ENCODE data around the gene SFXN5. TPM values are rescaled to one million over a fixed set of nuclear protein-coding genes. Genes with fewer than 3 reads are reported as not detected.
"Not testable (repeated sequence)": the region's sequence is repeated elsewhere in the genome, so short reads cannot be mapped to it uniquely, and the experiment has no call there.

Gene SFXN5, protein sequence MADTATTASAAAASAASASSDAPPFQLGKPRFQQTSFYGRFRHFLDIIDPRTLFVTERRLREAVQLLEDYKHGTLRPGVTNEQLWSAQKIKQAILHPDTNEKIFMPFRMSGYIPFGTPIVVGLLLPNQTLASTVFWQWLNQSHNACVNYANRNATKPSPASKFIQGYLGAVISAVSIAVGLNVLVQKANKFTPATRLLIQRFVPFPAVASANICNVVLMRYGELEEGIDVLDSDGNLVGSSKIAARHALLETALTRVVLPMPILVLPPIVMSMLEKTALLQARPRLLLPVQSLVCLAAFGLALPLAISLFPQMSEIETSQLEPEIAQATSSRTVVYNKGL
- total RNA-seq (2022): 26.8 and 31.3 TPM in 2 replicates
- percentile 66 among the genes with signal in this experiment for Bru-seq, nascent RNA
- BruChase-seq, experiment 1, labeled RNA remaining after a 2-hour chase: percentile 72 among the genes with signal in this experiment
- BruChase-seq, experiment 2, labeled RNA remaining after a 6-hour chase: percentile 62 among the genes with signal in this experiment
- long read RNA-seq, full-length matches to known transcripts: 34 of 87 reads
- long read RNA-seq, partial matches to known transcripts: 2 of 87 reads
- long read RNA-seq, other reads (novel, unspliced or antisense): 51 of 87 reads

DNA sequence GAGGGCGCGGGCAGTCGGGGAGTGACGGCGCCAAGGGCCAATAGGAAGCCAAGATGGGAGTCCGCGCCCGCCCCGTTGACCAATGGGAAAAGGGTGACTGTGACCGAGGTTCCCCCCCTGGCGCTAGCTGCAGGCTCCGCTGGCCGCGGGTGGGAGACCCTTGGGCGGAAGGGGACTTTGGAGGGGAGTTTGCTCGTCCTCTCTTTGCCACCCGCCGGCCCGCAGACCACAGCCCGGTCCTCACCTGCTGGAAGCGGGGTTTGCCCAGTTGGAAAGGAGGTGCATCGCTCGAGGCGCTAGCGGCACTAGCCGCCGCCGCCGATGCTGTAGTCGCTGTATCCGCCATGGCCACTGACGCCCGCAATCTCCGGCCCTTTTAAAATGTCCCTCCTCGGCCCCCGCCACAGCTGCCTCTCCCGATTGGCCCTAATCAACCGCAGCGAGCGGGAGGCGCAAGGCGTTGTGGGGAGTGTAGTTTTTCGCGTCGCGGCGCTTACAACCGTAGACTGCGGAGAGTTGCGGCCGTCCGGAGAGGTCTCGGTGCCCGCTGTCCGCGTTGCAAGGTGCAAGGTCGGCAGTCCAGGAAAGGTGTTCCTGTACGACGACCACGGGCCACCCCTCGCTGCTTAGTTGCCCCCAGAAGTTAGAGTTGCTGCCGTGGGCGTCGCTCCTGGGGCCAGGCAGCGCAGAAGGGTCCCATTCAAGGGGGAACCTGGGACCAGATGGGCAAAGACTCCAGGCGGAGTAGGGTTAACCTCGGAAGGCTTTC lies at the start of gene SFXN5:
SFXN5 (minus strand) TSS at position 353 of the 769 bp plus-strand sequence; CDS start at position 346, 7 bp downstream.
- peaks cover 22% of the 10 kb centered on the region for H3K36me3 Mint-ChIP-seq (ENCODE audit: insufficient read depth, unreplicated experiment)
- CTCF ChIA-PET: interaction anchor here (0.6 to 0.9 kb wide), 3 partner anchors 105 to 184 kb away, joined by 3 read pairs; no protein-coding TSS in a partner anchor
- H3K9me3 Mint-ChIP-seq (ENCODE audit: unreplicated experiment): no peaks in the 10 kb centered on the region
- intact Hi-C loops (cut with micrococcal nuclease; ENCODE audit: unreplicated experiment): loop anchor here (1.0 to 5.0 kb wide), 4 partner anchors 39 to 106 kb away; no protein-coding TSS in a partner anchor
- no peaks in the 10 kb centered on the region for H3K27me3 Mint-ChIP-seq (ENCODE audit: insufficient read depth, unreplicated experiment)
- no TSS peak for BruUV-seq (replicated peaks)
- POLR2A ChIA-PET: interaction anchor here (0.8 to 1.1 kb wide), 2 partner anchors 39 to 188 kb away, joined by 3 to 5 read pairs; no protein-coding TSS in a partner anchor
- TF ChIP-seq, protein P1, sequence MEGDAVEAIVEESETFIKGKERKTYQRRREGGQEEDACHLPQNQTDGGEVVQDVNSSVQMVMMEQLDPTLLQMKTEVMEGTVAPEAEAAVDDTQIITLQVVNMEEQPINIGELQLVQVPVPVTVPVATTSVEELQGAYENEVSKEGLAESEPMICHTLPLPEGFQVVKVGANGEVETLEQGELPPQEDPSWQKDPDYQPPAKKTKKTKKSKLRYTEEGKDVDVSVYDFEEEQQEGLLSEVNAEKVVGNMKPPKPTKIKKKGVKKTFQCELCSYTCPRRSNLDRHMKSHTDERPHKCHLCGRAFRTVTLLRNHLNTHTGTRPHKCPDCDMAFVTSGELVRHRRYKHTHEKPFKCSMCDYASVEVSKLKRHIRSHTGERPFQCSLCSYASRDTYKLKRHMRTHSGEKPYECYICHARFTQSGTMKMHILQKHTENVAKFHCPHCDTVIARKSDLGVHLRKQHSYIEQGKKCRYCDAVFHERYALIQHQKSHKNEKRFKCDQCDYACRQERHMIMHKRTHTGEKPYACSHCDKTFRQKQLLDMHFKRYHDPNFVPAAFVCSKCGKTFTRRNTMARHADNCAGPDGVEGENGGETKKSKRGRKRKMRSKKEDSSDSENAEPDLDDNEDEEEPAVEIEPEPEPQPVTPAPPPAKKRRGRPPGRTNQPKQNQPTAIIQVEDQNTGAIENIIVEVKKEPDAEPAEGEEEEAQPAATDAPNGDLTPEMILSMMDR (IDR thresholded peaks at IDR 0.05; ENCODE audit: insufficient read depth in 1 of 2, low read depth in 1 of 2, low read length in 1 of 2, severe bottlenecking in 1 of 2, unreplicated experiment in 1 of 2): peak in 1 of 2 experiments; percentile 38
- H3K4me3 ChIP-seq (ENCODE audit: low read depth, low read length): peak within 1 kb of the TSS; percentile 94
- DNase-seq: peak; percentile 97 to 99
- 0 out of 2 replicates have a peak, but pooled peaks cover 6% of the 10 kb centered on the region for H3K4me1 ChIP-seq
- H3K9me3 ChIP-seq: no peaks in the 10 kb centered on the region
- H3K4me3 Mint-ChIP-seq (ENCODE audit: unreplicated experiment): peak within 1 kb of the TSS; percentile 78
- no peaks in the 10 kb centered on the region for H3K27me3 ChIP-seq (replicated peaks; ENCODE audit: control insufficient read depth, insufficient read depth, low read length)
- H3K36me3 ChIP-seq (ENCODE audit: control insufficient read depth, insufficient read depth, low read length): no peaks in the 10 kb centered on the region
- peak within 1 kb of the TSS; percentile 91 for H3K27ac Mint-ChIP-seq (ENCODE audit: unreplicated experiment)
- H3K4me1 Mint-ChIP-seq (ENCODE audit: low read depth, unreplicated experiment): peaks cover 18% of the 10 kb centered on the region

DNA sequence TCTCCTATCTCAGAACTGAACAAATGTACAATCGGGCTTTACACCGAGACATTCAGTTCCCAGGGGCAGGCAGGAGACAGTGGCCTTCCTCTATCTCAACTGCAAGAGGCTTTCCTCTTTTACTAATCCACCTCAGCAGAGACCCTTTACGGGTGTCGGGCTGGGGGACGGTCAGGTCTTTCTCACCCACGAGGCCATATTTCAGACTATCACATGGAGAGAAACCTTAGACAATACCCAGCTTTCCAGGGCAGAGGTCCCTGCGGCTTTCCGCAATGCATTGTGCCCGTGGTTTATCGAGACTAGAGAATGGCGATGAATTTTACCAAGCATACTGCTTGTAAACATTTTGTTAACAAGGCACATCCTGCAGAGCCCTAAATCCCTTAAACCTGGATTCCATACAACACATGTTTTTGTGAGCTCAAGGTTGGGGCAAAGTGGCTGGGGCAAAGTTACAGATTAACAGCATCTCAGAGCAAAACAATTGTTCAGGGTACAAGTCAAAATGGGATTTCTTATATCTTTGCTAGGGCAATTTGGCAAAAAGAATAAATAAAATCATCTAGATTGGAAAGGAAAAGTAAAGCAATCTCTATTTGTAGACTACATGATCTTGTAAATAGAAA lies 48.2 kb upstream of the SFXN5 start:
- H3K27me3 Mint-ChIP-seq (ENCODE audit: insufficient read depth, unreplicated experiment); H3K27ac Mint-ChIP-seq (ENCODE audit: unreplicated experiment); CTCF ChIA-PET: not testable (repeated sequence)

DNA sequence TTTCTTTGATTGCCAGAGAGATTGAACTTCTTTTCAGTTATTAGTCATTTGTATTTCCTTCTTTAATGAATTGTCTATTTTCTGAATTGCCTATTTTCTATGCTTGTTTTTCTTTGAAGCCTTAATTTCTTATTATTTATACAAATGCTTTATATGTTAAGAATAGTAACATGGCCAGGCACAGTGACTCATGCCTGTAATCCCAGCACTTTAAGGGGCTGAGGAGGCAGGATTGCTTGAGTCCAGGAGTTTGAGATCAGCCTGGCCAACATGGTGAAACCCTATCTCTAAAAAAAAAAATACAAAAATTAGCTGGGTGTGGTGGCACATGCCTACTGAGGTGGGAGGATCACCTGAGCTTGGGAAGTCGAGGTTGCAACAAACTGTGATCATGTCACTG lies 45.9 kb upstream of the SFXN5 start:
- Histone ChIP-seq H3K36me3 (ENCODE audit: control insufficient read depth, insufficient read depth, low read length) (no peaks in the 10 kb centered on the region), H3K4me3 (ENCODE audit: low read depth, low read length) (no peak overlapping the region), H3K9me3 (no peaks in the 10 kb centered on the region), H3K4me1 (no peaks in the 10 kb centered on the region), H3K27me3 (replicated peaks; ENCODE audit: control insufficient read depth, insufficient read depth, low read length) (no peaks in the 10 kb centered on the region; the same call in 1 of the 2 replicates)
- no peaks in the 10 kb centered on the region for H3K9me3 Mint-ChIP-seq (ENCODE audit: unreplicated experiment)
- no peaks in the 10 kb centered on the region for H3K27me3 Mint-ChIP-seq (ENCODE audit: insufficient read depth, unreplicated experiment)
- H3K4me3 Mint-ChIP-seq (ENCODE audit: unreplicated experiment): no peak overlapping the region
- ChIA-PET CTCF (no interaction called here), POLR2A (interaction anchor here (0.6 kb wide), 1 partner anchor 60 kb away, joined by 10 read pairs; no protein-coding TSS in a partner anchor)
- no peaks in the 10 kb centered on the region for H3K4me1 Mint-ChIP-seq (ENCODE audit: low read depth, unreplicated experiment)
- TF ChIP-seq, protein P1 (IDR thresholded peaks at IDR 0.05; ENCODE audit: insufficient read depth in 1 of 2, low read depth in 1 of 2, low read length in 1 of 2, severe bottlenecking in 1 of 2, unreplicated experiment in 1 of 2): no peak
- intact Hi-C loops (cut with micrococcal nuclease; ENCODE audit: unreplicated experiment): no loop called here
- DNase-seq: no peak
- H3K27ac Mint-ChIP-seq (ENCODE audit: unreplicated experiment): no peak overlapping the region
- no TSS peak for BruUV-seq (replicated peaks)
- H3K36me3 Mint-ChIP-seq (ENCODE audit: insufficient read depth, unreplicated experiment): no peaks in the 10 kb centered on the region

More for the DNA sequence above, 48.2 kb upstream of the SFXN5 start:
- H3K9me3 ChIP-seq; BruUV-seq (replicated peaks); H3K27me3 ChIP-seq (replicated peaks; ENCODE audit: control insufficient read depth, insufficient read depth, low read length); POLR2A ChIA-PET; H3K36me3 ChIP-seq (ENCODE audit: control insufficient read depth, insufficient read depth, low read length); H3K4me3 ChIP-seq (ENCODE audit: low read depth, low read length); intact Hi-C loops (cut with micrococcal nuclease; ENCODE audit: unreplicated experiment); H3K4me1 Mint-ChIP-seq (ENCODE audit: low read depth, unreplicated experiment); H3K36me3 Mint-ChIP-seq (ENCODE audit: insufficient read depth, unreplicated experiment); DNase-seq; H3K9me3 Mint-ChIP-seq (ENCODE audit: unreplicated experiment); H3K4me3 Mint-ChIP-seq (ENCODE audit: unreplicated experiment); H3K4me1 ChIP-seq: not testable (repeated sequence)

All from Caco-2 (cell line).